Astrocyte of the spinal cord (primary cell): Measurements from ENCODE around the gene KLHDC7B.

ENCODE experiments used
- DNase-seq: peaks from one replicate; pipeline ENCODE4 v3.0.0; 2011; ENCODE audit warnings: low read depth, low spot score
- H3K4me3 ChIP-seq: 2 replicates; pipeline ENCODE4 v1.5.1; 2011; ENCODE audit warnings: low read depth, mild to moderate bottlenecking, low read length, moderate library complexity
- CTCF ChIP-seq: IDR thresholded peaks from 2 replicates; pipeline ENCODE4 v1.5.1; 2012; ENCODE audit warnings: low read depth, mild to moderate bottlenecking, low read length, inconsistent platforms
- in situ Hi-C: cut with HindIII; loops from 2 replicates; pipeline ENCODE4 v1.10.0; 2017; ENCODE audit warnings: low sequenced_read_pairs

Gene KLHDC7B

GRCh38 chr22:50562523-50563412 lies 17.1 kb downstream of the KLHDC7B start, which contains the start of gene SYCE3:
Gene SYCE3 (minus strand): TSS chr22:50562919. CDS start chr22:50556405, 6,514 bp downstream.
- in situ Hi-C loops = no loop called here
- DNase-seq = peak; percentile 81
- peak; percentile 83 for TF ChIP-seq CTCF
- peak within 1 kb of the TSS; percentile 51 for H3K4me3 ChIP-seq

DNA sequence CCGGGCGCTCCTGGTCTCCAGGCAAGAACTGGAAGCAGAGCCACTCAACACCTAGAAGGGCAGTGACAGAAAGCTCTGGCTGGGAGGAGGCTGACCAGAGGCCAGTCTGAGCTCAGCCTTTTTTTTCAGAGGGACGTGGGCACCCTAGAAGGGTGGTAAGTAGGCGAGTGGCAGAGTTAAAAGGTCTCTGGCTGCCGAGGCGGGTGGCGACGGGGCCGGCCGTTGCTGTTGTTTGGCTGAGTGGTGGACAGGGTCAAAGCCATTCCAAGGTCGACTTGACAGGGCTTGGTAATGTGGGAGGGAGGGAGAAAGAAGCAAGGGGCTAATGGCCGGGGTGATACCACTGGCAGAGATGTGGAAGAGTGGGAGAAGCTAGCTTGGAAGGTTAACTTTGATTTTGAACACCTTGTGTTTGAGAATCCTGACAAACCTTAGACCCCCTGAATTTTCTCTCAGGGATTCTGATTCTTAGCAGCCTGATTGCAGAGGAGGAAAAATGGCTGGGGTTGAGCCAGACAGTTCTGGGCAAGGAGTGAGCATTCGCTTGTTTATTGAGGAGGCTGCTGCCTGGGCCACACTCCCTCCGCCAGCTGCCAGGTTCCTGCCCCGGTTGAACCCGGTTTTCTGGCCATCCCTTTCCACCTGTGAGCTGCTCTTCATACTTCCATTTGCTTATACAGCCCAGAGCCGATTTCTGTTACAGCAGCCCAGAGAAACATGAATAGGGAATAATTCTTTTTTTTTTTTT lies 17.9 kb downstream of the KLHDC7B start:
- no peak for TF ChIP-seq CTCF
- no peak for DNase-seq
- in situ Hi-C loops = no loop called here
- peak overlapping the region; percentile 51 for H3K4me3 ChIP-seq

- no peak overlapping the region for H3K4me3 ChIP-seq
- in situ Hi-C loops = no loop called here
- no peak for TF ChIP-seq CTCF
- no peak for DNase-seq
Measured at GRCh38 chr22:50564289-50564688, 18.6 kb downstream of the KLHDC7B start.

- no peak for TF ChIP-seq CTCF
- in situ Hi-C loops = no loop called here
Measured at GRCh38 chr22:50567721-50568252, 22.1 kb downstream of the KLHDC7B start.

GRCh38 chr22:50568626-50569025 lies 22.9 kb downstream of the KLHDC7B start:
- DNase-seq = no peak
- no peak overlapping the region for H3K4me3 ChIP-seq
- TF ChIP-seq CTCF = no peak
- in situ Hi-C loops = no loop called here

More at GRCh38 chr22:50567721-50568252, 22.1 kb downstream of the KLHDC7B start:
- H3K4me3 ChIP-seq = no peak overlapping the region
- DNase-seq = no peak

DNA sequence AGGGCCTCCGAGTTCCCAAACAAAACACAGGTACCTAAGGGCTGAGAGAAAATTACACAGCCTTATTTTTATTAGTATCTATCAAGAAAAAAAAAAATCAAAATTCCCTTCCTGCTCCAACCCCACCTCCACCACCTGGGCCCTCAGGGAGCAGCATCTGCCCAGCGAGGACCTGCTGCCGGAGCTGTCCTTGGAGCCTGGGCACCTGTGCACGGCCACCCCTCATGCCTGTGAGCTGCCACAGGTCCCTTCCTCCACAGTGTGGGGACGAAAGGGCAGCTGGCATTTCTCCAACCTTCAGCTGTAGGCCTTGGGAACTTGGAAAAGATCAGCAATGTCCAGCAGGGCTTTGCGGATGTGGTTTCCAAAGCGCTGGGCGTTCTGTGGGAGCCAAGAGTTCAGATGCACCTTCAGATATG lies 23.4 kb downstream of the KLHDC7B start:
- in situ Hi-C loops = no loop called here
- no peak for DNase-seq
- no peak for TF ChIP-seq CTCF
- H3K4me3 ChIP-seq = no peak overlapping the region
